SK-N-SH (cell line): ENCODE results near the gene CELSR3. TPM values are rescaled to one million over a fixed set of nuclear protein-coding genes. Genes with fewer than 3 reads are reported as not detected.

Source experiments
- CTCF ChIA-PET: fragments of 300-600, 350-600 bp; formaldehyde crosslinking; extraction: SDS; loops from one replicate; lab custom pipeline; 2021; lab: Yijun Ruan, JAX
- POLR2A ChIA-PET: fragments of 350-600 bp; sonication (Branson Sonifier 250); formaldehyde crosslinking; extraction: SDS; loops from one replicate; lab custom pipeline; 2020; ENCODE audit warnings: antibody characterized with exemption, inconsistent platforms; lab: Yijun Ruan, JAX
- DNase-seq: peaks from one replicate; pipeline ENCODE4 v3.0.0; 2012
- H2AFZ ChIP-seq: fragments of 200-600 bp; sonication (generic); 2 replicates; pipeline ENCODE4 v1.8.1; 2016; ENCODE audit warnings: antibody characterized with exemption, mild to moderate bottlenecking, low read depth
- H3F3A ChIP-seq: fragments of 200-600 bp; sonication (generic); replicated peaks from 2 replicates; pipeline ENCODE3; 2016; ENCODE audit warnings: antibody characterized with exemption, mild to moderate bottlenecking; ENCODE audit not compliant: insufficient read depth
- H3K27ac ChIP-seq, 2 experiments: fragments of 200-500 bp in 1 of 2; fragments of 200-600 bp in 1 of 2; sonication (Bioruptor generic) in 1 of 2; sonication (generic), shearing (Covaris generic) in 1 of 2; 2 replicates each; pipeline versions ENCODE4 v1.5.1 to v1.6.1; 2014 to 2016; ENCODE audit warnings: low read depth in 2 of 2, inconsistent platforms in 1 of 2, low read length in 1 of 2, mild to moderate bottlenecking in 1 of 2, mixed read lengths in 1 of 2
- H3K27me3 ChIP-seq: fragments of 200-600 bp; sonication (generic), shearing (Covaris generic); 2 replicates; pipeline ENCODE4 v1.6.1; 2016; ENCODE audit warnings: mixed run types; ENCODE audit not compliant: insufficient read depth
- H3K36me3 ChIP-seq, 2 experiments: fragments of 200-500 bp in 1 of 2; fragments of 200-600 bp in 1 of 2; sonication (Bioruptor generic) in 1 of 2; sonication (generic) in 1 of 2; replicated peaks in 1 of 2; 2 replicates each; pipeline versions ENCODE3 to v1.5.1; 2014 to 2016; ENCODE audit warnings: low read length in 1 of 2, mild to moderate bottlenecking in 1 of 2; ENCODE audit not compliant: insufficient read depth in 2 of 2, control insufficient read depth in 1 of 2
- H3K4me1 ChIP-seq, 2 experiments: fragments of 200-500 bp in 1 of 2; fragments of 200-600 bp in 1 of 2; sonication (Bioruptor generic) in 1 of 2; sonication (generic), shearing (Covaris generic) in 1 of 2; 2 replicates each; pipeline versions ENCODE4 v1.5.1 to v1.6.1; 2014 to 2016; ENCODE audit warnings: low read depth in 1 of 2, low read length in 1 of 2, mixed run types in 1 of 2; ENCODE audit not compliant: insufficient read depth in 2 of 2, control insufficient read depth in 1 of 2
- H3K4me2 ChIP-seq: fragments of 200-600 bp; sonication (generic), shearing (Covaris generic); 2 replicates; pipeline ENCODE4 v1.6.1; 2017; ENCODE audit warnings: mixed run types
- H3K4me3 ChIP-seq, 2 experiments: fragments of 200-500 bp in 1 of 2; fragments of 200-600 bp in 1 of 2; sonication (Bioruptor generic) in 1 of 2; sonication (generic), shearing (Covaris generic) in 1 of 2; 2 replicates each; pipeline versions ENCODE4 v1.5.1 to v1.8.1; 2014 to 2016; ENCODE audit warnings: low read depth in 2 of 2, inconsistent platforms in 1 of 2, low read length in 1 of 2, mild to moderate bottlenecking in 1 of 2, mixed read lengths in 1 of 2, moderate library complexity in 1 of 2
- H3K79me2 ChIP-seq: fragments of 200-600 bp; sonication (generic); 2 replicates; pipeline ENCODE4 v1.8.1; 2017; ENCODE audit warnings: mild to moderate bottlenecking; ENCODE audit not compliant: insufficient read depth
- H3K9ac ChIP-seq: fragments of 200-600 bp; sonication (generic); 2 replicates; pipeline ENCODE4 v1.6.1; 2017; ENCODE audit warnings: mixed run types
- H3K9me2 ChIP-seq: fragments of 200-600 bp; sonication (generic); 2 replicates; pipeline ENCODE4 v1.6.1; 2017; ENCODE audit warnings: mixed run types
- H3K9me3 ChIP-seq: fragments of 200-600 bp; sonication (generic); 2 replicates; pipeline ENCODE4 v1.6.1; 2017; ENCODE audit warnings: mixed run types, mild to moderate bottlenecking, moderate library complexity
- H4K20me1 ChIP-seq: fragments of 200-600 bp; sonication (generic); 2 replicates; pipeline ENCODE4 v1.6.1; 2017; ENCODE audit warnings: mild to moderate bottlenecking, mixed run types; ENCODE audit not compliant: insufficient read depth
- CHD2 ChIP-seq: fragments of 150-350 bp; IDR thresholded peaks from 2 replicates; pipeline ENCODE4 v1.6.1; 2018; ENCODE audit warnings: low read length; ENCODE audit not compliant: partially characterized antibody
- ELF1 ChIP-seq: IDR thresholded peaks from 2 replicates; pipeline ENCODE4 v1.4.0; 2012
- EP300 ChIP-seq, 2 experiments: IDR thresholded peaks; 2 replicates each; pipeline versions ENCODE4 v1.4.0 to v1.6.1; 2012; ENCODE audit warnings: borderline replicate concordance in 1 of 2, low read depth in 1 of 2, low read length in 1 of 2
- FOSL2 ChIP-seq: IDR thresholded peaks from 2 replicates; pipeline ENCODE4 v1.4.0; 2012; ENCODE audit warnings: low read depth, mild to moderate bottlenecking, moderate library complexity, borderline replicate concordance
- GATA2 ChIP-seq: sonication (generic); formaldehyde crosslinking; IDR thresholded peaks from 2 replicates; pipeline ENCODE4 v1.5.0; 2020; ENCODE audit warnings: mild to moderate bottlenecking, missing genetic modification reagents
- JUND ChIP-seq: IDR thresholded peaks from 2 replicates; pipeline ENCODE4 v1.4.0; 2012
- POLR2AphosphoS5 ChIP-seq: IDR thresholded peaks from 2 replicates; pipeline ENCODE4 v1.6.1; 2012; ENCODE audit warnings: low read depth, low read length
- REST ChIP-seq: IDR thresholded peaks from 2 replicates; pipeline ENCODE4 v1.6.1; 2012; ENCODE audit warnings: mild to moderate bottlenecking, low read depth, low read length, moderate library complexity
- RFX5 ChIP-seq: IDR thresholded peaks from 2 replicates; pipeline ENCODE4 v1.6.1; 2012; ENCODE audit warnings: mild to moderate bottlenecking, improper control_type of control experiment, low read length
- TCF12 ChIP-seq: IDR thresholded peaks from 2 replicates; pipeline ENCODE4 v1.4.0; 2012
- TEAD4 ChIP-seq: IDR thresholded peaks from 2 replicates; pipeline ENCODE4 v1.4.0; 2012; ENCODE audit warnings: mild to moderate bottlenecking, borderline replicate concordance; ENCODE audit not compliant: insufficient read depth
- YY1 ChIP-seq: IDR thresholded peaks from 2 replicates; pipeline ENCODE4 v1.4.0; 2012; ENCODE audit warnings: low read depth, mild to moderate bottlenecking
- WGBS: methylation state at CpG from one replicate; pipeline ENCODE4 v1.1.6; 2017; ENCODE audit warnings: low lambda C conversion rate; 5-methylcytosine and 5-hydroxymethylcytosine counted together
- polyA plus RNA-seq, 3 experiments: library from polyadenylated mRNA; depleted of rRNA; stranded (reverse); fragments of >200 nt; gene quantifications; 2 replicates each; pipeline ENCODE4 v1.2.3, GENCODE V29; 2012
- TF ChIP-seq, protein P1 (sequence below): fragments of 150-350 bp; IDR thresholded peaks from 2 replicates; pipeline ENCODE4 v1.6.1; 2017; ENCODE audit warnings: antibody characterized with exemption, low read length, low read depth, borderline replicate concordance
- TF ChIP-seq, protein P2 (sequence below): fragments of 200-600 bp; sonication (generic); IDR thresholded peaks from 2 replicates; pipeline ENCODE4 v1.6.1; 2017; ENCODE audit warnings: antibody characterized with exemption, mild to moderate bottlenecking, moderate library complexity

CELSR3 gene
- polyA plus RNA-seq, 1 of the 3 experiments (the other 2 are of a cell fraction), result 11.7 TPM

GRCh38 chr3:48702320-48702920, 39.7 kb upstream of the CELSR3 start:
- POLR2A ChIA-PET, result no interaction called here
- Histone ChIP-seq H4K20me1 (peaks cover 98% of the 10 kb centered on the region), H3K4me1 (0 out of 4 replicates have a peak, but pooled peaks cover 0 to 8% of the 10 kb centered on the region in 2 experiments), H3K27ac (no peak overlapping the region), H3K9me3 (no peaks in the 10 kb centered on the region), H3K4me2 (no peak overlapping the region), H3K79me2 (peaks cover 100% of the 10 kb centered on the region), H3K27me3 (no peaks in the 10 kb centered on the region), H2AFZ (no peak overlapping the region), H3K9ac (no peak overlapping the region), H3K9me2 (no peaks in the 10 kb centered on the region), H3F3A (peaks cover 17% of the 10 kb centered on the region), H3K4me3 (no peak overlapping the region), H3K36me3 (peaks cover 29 to 78% of the 10 kb centered on the region in 2 experiments)
- CTCF ChIA-PET, result no interaction called here
- no peak for DNase-seq
- TF ChIP-seq EP300 (IDR thresholded peaks at IDR 0.05; ENCODE audit: borderline replicate concordance in 1 of 2, low read depth in 1 of 2, low read length in 1 of 2) (no peak), CHD2 (no peak), YY1 (no peak), FOSL2 (no peak), TEAD4 (no peak), RFX5 (no peak), JUND (no peak), ELF1 (no peak), GATA2 (CRISPR knock-in tag) (no peak), REST (no peak), POLR2AphosphoS5 (no peak), TCF12 (no peak)
- TF ChIP-seq, protein P1, sequence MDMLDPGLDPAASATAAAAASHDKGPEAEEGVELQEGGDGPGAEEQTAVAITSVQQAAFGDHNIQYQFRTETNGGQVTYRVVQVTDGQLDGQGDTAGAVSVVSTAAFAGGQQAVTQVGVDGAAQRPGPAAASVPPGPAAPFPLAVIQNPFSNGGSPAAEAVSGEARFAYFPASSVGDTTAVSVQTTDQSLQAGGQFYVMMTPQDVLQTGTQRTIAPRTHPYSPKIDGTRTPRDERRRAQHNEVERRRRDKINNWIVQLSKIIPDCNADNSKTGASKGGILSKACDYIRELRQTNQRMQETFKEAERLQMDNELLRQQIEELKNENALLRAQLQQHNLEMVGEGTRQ, result no peak
- TF ChIP-seq, protein P2, sequence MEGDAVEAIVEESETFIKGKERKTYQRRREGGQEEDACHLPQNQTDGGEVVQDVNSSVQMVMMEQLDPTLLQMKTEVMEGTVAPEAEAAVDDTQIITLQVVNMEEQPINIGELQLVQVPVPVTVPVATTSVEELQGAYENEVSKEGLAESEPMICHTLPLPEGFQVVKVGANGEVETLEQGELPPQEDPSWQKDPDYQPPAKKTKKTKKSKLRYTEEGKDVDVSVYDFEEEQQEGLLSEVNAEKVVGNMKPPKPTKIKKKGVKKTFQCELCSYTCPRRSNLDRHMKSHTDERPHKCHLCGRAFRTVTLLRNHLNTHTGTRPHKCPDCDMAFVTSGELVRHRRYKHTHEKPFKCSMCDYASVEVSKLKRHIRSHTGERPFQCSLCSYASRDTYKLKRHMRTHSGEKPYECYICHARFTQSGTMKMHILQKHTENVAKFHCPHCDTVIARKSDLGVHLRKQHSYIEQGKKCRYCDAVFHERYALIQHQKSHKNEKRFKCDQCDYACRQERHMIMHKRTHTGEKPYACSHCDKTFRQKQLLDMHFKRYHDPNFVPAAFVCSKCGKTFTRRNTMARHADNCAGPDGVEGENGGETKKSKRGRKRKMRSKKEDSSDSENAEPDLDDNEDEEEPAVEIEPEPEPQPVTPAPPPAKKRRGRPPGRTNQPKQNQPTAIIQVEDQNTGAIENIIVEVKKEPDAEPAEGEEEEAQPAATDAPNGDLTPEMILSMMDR, result no peak
- 95% methylated on average over 6 of the region's 6 CpGs for WGBS
